Stimulated activated CD8-positive, alpha-beta memory T cell treated with anti-CD3 and anti-CD28 coated beads, Interleukin-7, amount 100 ng/mL, for 4 hours (primary cell): Measurements from ENCODE around the gene CRYGS.
A peak's percentile ranks its signal among the peaks of the same experiment; 100 is the strongest.
"Not testable (repeated sequence)": the region's sequence is repeated elsewhere in the genome, so short reads cannot be mapped to it uniquely, and the experiment has no call there.

Source experiments
- DNase-seq, 2 donors: peaks; one replicate each; pipeline ENCODE4 v3.0.0-alpha.2; 2020; ENCODE audit warnings: low read depth in 2 of 2

CRYGS gene

GRCh38 chr3:186519021-186519658 is 25.0 kb downstream of the CRYGS start:
- DNase-seq, result peak; percentile 63 to 72

- DNase-seq, result no peak
These were observed 27.0 kb downstream of the CRYGS start for GRCh38 chr3:186517218-186517617.

GRCh38 chr3:186516646-186517045 is 27.5 kb downstream of the CRYGS start:
- no peak for DNase-seq

- DNase-seq, result no peak
These were observed 29.1 kb downstream of the CRYGS start for GRCh38 chr3:186515125-186515524.

GRCh38 chr3:186514296-186515002 is 29.7 kb downstream of the CRYGS start:
- DNase-seq, result no peak

- DNase-seq, result no peak
These were observed 30.8 kb downstream of the CRYGS start for GRCh38 chr3:186513386-186513785.

- DNase-seq, result no peak
These were observed 31.4 kb downstream of the CRYGS start for GRCh38 chr3:186512570-186513302.

GRCh38 chr3:186511702-186512101 is 32.5 kb downstream of the CRYGS start:
- no peak for DNase-seq

- DNase-seq, result no peak
These were observed 32.9 kb downstream of the CRYGS start for GRCh38 chr3:186511245-186511644.

GRCh38 chr3:186510374-186511079 is 33.7 kb downstream of the CRYGS start:
- no peak for DNase-seq

- DNase-seq, result no peak
These were observed 34.8 kb downstream of the CRYGS start for GRCh38 chr3:186509423-186509822.

- DNase-seq, result no peak
These were observed 37.3 kb downstream of the CRYGS start for GRCh38 chr3:186506857-186507256.

GRCh38 chr3:186506191-186506739 is 37.9 kb downstream of the CRYGS start:
- DNase-seq, result no peak

- DNase-seq, result no peak
These were observed 41.0 kb downstream of the CRYGS start for GRCh38 chr3:186502966-186503712.

- no peak for DNase-seq
These were observed 41.8 kb downstream of the CRYGS start for GRCh38 chr3:186502138-186502948.

GRCh38 chr3:186499949-186500348 is 44.2 kb downstream of the CRYGS start:
- DNase-seq, result not testable (repeated sequence)

- not testable (repeated sequence) for DNase-seq
These were observed 46.2 kb downstream of the CRYGS start for GRCh38 chr3:186498022-186498421.

GRCh38 chr3:186497608-186498007 is 46.6 kb downstream of the CRYGS start:
- no peak for DNase-seq

GRCh38 chr3:186496635-186497034 is 47.5 kb downstream of the CRYGS start:
- DNase-seq, result no peak

- DNase-seq, result no peak
These were observed 48.2 kb downstream of the CRYGS start for GRCh38 chr3:186496016-186496415.
